ENCODE results near the gene CELSR2. TPM values are rescaled to one million over a fixed set of nuclear protein-coding genes. Genes with fewer than 3 reads are reported as not detected.

The CELSR2 gene
- total RNA-seq, 2 donors from 2014 or later, result 7.3 to 7.5 TPM

DNA sequence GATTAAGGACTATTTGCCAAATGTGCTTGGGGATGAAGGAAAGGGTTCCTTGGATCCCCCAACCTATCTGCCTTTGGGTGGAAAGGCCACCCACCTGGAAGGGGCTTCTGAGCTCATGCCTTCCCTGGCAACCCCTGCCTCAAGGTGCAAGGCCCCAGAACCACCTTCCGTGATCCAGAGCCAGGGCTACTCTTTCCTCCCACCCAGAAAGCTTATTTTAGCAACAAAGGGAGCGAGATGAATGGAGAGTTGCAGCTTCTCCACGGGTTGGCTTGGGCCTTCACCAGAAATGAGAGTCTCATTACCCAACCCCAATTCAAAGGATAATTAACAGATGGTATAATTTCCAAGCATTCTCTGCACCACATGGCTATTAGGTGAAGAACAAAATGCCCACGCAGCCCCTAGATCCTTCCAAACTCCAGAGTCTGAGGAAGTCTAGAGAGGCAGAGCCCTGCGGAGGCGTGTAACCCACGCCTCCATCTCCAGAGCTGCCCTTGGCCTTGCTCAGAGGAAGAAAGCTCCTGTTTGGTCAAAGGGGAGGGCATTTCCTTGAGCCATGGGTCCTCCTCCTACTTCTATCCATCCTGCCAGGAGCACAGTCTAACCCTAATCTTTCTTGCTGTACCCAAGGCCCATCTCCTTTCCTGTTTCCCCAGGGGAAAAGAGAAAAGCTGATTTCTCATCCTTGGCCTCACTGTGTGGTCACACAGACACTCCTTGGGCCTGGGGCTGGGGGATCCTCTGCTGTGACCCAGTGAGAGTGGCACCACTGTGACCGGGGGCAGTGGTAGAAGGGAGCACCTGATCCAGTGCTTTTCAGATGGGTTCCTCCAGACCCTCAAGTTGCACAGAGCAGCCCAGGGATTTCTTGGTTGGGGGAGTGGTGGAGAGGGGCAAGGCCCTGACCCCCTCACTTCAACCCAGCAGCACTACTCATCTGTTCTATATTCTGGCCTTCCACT lies 1.7 kb upstream of the CELSR2 start:
- H3K27ac ChIP-seq, result no peak overlapping the region
- no peaks in the 10 kb centered on the region for H3K27me3 ChIP-seq
- WGBS, 2 donors, result 82 to 87% methylated on average over 8 of the region's 8 CpGs
- DNase-seq (no peak), ATAC-seq (no peak)
- no peaks in the 10 kb centered on the region for H3K9me3 ChIP-seq
- no peak overlapping the region for H3K4me3 ChIP-seq
- no peak for TF ChIP-seq POLR2A (IDR thresholded peaks at IDR 0.05)
- TF ChIP-seq, protein P1, sequence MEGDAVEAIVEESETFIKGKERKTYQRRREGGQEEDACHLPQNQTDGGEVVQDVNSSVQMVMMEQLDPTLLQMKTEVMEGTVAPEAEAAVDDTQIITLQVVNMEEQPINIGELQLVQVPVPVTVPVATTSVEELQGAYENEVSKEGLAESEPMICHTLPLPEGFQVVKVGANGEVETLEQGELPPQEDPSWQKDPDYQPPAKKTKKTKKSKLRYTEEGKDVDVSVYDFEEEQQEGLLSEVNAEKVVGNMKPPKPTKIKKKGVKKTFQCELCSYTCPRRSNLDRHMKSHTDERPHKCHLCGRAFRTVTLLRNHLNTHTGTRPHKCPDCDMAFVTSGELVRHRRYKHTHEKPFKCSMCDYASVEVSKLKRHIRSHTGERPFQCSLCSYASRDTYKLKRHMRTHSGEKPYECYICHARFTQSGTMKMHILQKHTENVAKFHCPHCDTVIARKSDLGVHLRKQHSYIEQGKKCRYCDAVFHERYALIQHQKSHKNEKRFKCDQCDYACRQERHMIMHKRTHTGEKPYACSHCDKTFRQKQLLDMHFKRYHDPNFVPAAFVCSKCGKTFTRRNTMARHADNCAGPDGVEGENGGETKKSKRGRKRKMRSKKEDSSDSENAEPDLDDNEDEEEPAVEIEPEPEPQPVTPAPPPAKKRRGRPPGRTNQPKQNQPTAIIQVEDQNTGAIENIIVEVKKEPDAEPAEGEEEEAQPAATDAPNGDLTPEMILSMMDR (IDR thresholded peaks at IDR 0.05), result no peak
- intact Hi-C loops (cut with DNase I), result no loop called here
- H3K4me1 ChIP-seq, result peaks cover 17% of the 10 kb centered on the region
- H3K36me3 ChIP-seq (replicated peaks in 1 of 2; ENCODE audit: insufficient read depth in 1 of 2, low read depth in 2 of 2), result no peaks in the 10 kb centered on the region

DNA sequence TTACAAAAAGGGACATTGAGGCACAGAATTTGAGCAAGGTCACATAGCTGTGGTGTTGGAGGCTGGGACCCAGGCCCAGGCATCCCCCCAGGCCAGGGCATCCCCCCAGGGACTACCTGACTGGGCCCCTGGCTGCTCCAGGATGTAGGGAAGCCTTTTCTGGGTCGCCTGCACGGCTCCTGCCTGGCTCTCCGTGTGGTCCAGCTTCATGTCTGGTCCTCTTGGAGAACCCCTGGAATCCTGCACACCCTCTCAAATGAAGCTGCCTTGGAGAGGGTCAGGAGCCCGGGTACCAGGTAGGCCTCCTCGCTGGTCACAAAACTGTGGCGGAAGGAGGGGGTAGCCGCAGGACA lies 919 bp upstream of the CELSR2 start:
- ATAC-seq (no peak), DNase-seq (no peak)
- intact Hi-C loops (cut with DNase I), result no loop called here
- 86 to 89% methylated on average over 6 to 7 of the region's 7 CpGs for WGBS, 2 donors
- TF ChIP-seq POLR2A (IDR thresholded peaks at IDR 0.05), result no peak
- TF ChIP-seq, protein P1 (IDR thresholded peaks at IDR 0.05), result no peak
- Histone ChIP-seq H3K4me1 (peaks cover 22% of the 10 kb centered on the region), H3K4me3 (no peak overlapping the region), H3K27me3 (no peaks in the 10 kb centered on the region), H3K9me3 (no peaks in the 10 kb centered on the region), H3K36me3 (replicated peaks in 1 of 2; ENCODE audit: insufficient read depth in 1 of 2, low read depth in 2 of 2) (no peaks in the 10 kb centered on the region), H3K27ac (no peak overlapping the region)

DNA sequence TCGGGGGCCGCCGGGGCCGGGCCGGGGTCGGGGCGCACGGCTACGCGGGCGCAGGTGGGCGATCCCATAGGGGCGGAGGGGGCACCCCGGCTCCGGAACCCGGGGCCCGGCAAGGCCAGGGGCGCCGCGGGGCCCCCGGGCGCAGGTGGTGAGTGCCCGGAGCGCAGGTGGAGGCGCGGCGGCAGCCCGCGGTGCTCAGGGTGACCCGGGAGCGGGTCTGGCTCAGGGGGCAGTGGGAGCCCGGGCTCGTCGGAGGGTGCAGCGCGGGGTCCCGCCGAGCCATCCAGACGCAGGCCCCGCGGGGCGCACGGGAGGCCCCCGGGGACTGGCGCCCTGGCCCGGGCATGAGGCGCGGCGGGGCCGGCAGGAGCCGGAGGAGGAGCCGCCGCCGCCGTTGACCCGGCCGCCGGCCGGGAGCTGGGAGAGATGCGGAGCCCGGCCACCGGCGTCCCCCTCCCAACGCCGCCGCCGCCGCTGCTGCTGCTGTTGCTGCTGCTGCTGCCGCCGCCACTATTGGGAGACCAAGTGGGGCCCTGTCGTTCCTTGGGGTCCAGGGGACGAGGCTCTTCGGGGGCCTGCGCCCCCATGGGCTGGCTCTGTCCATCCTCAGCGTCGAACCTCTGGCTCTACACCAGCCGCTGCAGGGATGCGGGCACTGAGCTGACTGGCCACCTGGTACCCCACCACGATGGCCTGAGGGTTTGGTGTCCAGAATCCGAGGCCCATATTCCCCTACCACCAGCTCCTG lies 489 bp downstream of the CELSR2 start:
- H3K27ac ChIP-seq, result no peak overlapping the region
- no peaks in the 10 kb centered on the region for H3K9me3 ChIP-seq
- peaks cover 36% of the 10 kb centered on the region for H3K4me1 ChIP-seq
- peak in 1 of 4 donors; percentile 27 for DNase-seq
- intact Hi-C loops (cut with DNase I), result no loop called here
- peak overlapping the region in 1 of 2 donors; percentile 22 for H3K4me3 ChIP-seq
- 5 to 14% methylated on average over 9 to 29 of the region's 80 CpGs for WGBS, 2 donors
- no peaks in the 10 kb centered on the region for H3K36me3 ChIP-seq (replicated peaks in 1 of 2; ENCODE audit: insufficient read depth in 1 of 2, low read depth in 2 of 2)
- peak; percentile 39 for ATAC-seq
- H3K27me3 ChIP-seq, result no peaks in the 10 kb centered on the region
- TF ChIP-seq, protein P1 (IDR thresholded peaks at IDR 0.05), result no peak
- TF ChIP-seq POLR2A (IDR thresholded peaks at IDR 0.05), result no peak

DNA sequence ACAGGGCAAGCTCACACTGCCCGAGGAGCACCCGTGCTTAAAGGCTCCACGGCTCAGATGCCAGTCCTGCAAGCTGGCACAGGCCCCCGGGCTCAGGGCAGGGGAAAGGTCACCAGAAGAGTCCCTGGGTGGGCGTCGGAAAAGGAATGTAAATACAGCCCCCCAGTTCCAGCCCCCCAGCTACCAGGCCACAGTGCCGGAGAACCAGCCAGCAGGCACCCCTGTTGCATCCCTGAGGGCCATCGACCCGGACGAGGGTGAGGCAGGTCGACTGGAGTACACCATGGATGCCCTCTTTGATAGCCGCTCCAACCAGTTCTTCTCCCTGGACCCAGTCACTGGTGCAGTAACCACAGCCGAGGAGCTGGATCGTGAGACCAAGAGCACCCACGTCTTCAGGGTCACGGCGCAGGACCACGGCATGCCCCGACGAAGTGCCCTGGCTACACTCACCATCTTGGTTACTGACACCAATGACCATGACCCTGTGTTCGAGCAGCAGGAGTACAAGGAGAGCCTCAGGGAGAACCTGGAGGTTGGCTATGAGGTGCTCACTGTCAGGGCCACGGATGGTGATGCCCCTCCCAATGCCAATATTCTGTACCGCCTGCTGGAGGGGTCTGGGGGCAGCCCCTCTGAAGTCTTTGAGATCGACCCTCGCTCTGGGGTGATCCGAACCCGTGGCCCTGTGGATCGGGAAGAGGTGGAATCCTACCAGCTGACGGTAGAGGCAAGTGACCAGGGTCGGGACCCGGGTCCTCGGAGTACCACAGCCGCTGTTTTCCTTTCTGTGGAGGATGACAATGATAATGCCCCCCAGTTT lies 1.3 kb downstream of the CELSR2 start:
- H3K27ac ChIP-seq, result no peak overlapping the region
- no peak for TF ChIP-seq POLR2A (IDR thresholded peaks at IDR 0.05)
- TF ChIP-seq, protein P1 (IDR thresholded peaks at IDR 0.05), result no peak
- no peak for ATAC-seq
- no peak overlapping the region for H3K4me3 ChIP-seq
- H3K36me3 ChIP-seq (replicated peaks in 1 of 2; ENCODE audit: insufficient read depth in 1 of 2, low read depth in 2 of 2), result no peaks in the 10 kb centered on the region
- intact Hi-C loops (cut with DNase I), result no loop called here
- H3K27me3 ChIP-seq, result no peaks in the 10 kb centered on the region
- 80 to 90% methylated on average over 19 to 33 of the region's 33 CpGs for WGBS, 2 donors
- no peak for DNase-seq
- H3K4me1 ChIP-seq, result peaks cover 38% of the 10 kb centered on the region
- H3K9me3 ChIP-seq, result no peaks in the 10 kb centered on the region
